ENCODE measurements around the gene ZBTB33. TPM values are rescaled to one million over a fixed set of nuclear protein-coding genes. Genes with fewer than 3 reads are reported as not detected.

The ZBTB33 gene
- total and polyA plus RNA-seq, 2 of the 13 experiments (the other 11 are each of a cell fraction or from before 2014, with no cell fraction given) = 6.5 to 20.2 TPM

DNA sequence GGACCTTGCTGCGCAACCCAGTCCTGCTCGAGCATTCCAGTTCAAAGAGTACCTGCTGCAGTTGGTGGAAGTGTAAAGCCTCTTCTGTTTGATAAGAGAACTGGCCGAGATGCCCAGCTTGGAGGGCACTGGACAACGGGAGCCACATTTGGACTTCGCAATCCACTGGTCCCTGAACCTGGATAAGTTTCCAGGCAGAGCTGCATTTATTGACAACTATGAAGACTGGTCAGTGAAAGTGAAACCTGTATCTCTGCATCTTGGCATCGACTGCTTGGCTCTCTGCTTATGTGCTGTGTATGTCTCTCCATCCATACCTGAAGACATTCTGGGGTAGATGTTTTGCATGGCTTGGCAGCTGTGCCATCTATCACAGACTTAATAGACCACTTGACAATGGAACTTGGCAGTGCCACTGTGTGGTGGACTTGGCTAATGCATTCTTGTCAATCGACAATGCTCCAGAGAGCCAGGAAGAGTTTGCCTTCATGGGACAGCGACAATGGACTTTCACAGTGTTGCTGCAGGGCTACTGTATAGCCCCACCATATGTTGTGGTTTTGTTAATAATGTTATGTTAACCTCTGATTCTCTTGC lies 43.5 kb upstream of the ZBTB33 start (continued):
- TF ChIP-seq, protein P1, sequence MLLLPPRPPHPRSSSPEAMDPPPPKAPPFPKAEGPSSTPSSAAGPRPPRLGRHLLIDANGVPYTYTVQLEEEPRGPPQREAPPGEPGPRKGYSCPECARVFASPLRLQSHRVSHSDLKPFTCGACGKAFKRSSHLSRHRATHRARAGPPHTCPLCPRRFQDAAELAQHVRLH (CRISPR knock-in tag; IDR thresholded peaks at IDR 0.05; ENCODE audit: borderline replicate concordance, low read depth) = no peak
- TF ChIP-seq ZNF639 (CRISPR knock-in tag; conservative IDR thresholded peaks at IDR 0.05) (no peak), ZFAT (CRISPR knock-in tag; conservative IDR thresholded peaks at IDR 0.05) (no peak), STAG1 (CRISPR knock-in tag; IDR thresholded peaks at IDR 0.05) (no peak), NR2F6 (IDR thresholded peaks at IDR 0.05) (no peak), NR2F6 (CRISPR knock-in tag; IDR thresholded peaks at IDR 0.05) (no peak), ZNF136 (CRISPR knock-in tag; IDR thresholded peaks at IDR 0.05; ENCODE audit: low read depth) (no peak)

- Histone ChIP-seq H3K9me3 (ENCODE audit: low read length) (no peaks in the 10 kb centered on the region), H3K79me2 (ENCODE audit: insufficient read depth, low read length) (no peaks in the 10 kb centered on the region), H3K4me3 (replicated peaks in 1 of 3; ENCODE audit: insufficient read depth in 1 of 3, low read depth in 2 of 3, low read length in 3 of 3) (no peak overlapping the region), H3K9ac (ENCODE audit: insufficient read depth, low read depth, low read length) (no peak overlapping the region), H3K27ac (ENCODE audit: extremely low read length, insufficient read depth, low read length) (no peak overlapping the region), H2AFZ (ENCODE audit: low read length) (no peak overlapping the region), H3K27me3 (ENCODE audit: control insufficient read depth in 1 of 2, insufficient read depth in 2 of 2, low read length in 2 of 2) (no peaks in the 10 kb centered on the region), H3K4me1 (ENCODE audit: insufficient read depth, low read length) (peaks cover 11% of the 10 kb centered on the region), H3K36me3 (replicated peaks in 1 of 2; ENCODE audit: control insufficient read depth in 1 of 2, insufficient read depth in 2 of 2, low read length in 2 of 2) (no peaks in the 10 kb centered on the region), H3K4me2 (ENCODE audit: low read depth, low read length) (no peak overlapping the region), H4K20me1 (ENCODE audit: insufficient read depth, low read length) (0 out of 2 replicates have a peak, but pooled peaks cover 2% of the 10 kb centered on the region)
- TF ChIP-seq, protein P2, sequence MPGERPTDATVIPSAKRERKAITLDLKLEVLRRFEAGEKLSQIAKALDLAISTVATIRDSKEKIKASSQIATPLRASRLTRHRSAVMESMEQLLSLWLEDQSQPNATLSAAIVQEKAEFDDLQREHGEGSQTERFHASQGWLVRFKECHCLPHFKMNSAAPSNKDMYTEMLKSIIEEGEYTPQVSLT (CRISPR knock-in tag; IDR thresholded peaks at IDR 0.05; ENCODE audit: borderline replicate concordance, low read depth) = no peak
- TF ChIP-seq, protein P3, sequence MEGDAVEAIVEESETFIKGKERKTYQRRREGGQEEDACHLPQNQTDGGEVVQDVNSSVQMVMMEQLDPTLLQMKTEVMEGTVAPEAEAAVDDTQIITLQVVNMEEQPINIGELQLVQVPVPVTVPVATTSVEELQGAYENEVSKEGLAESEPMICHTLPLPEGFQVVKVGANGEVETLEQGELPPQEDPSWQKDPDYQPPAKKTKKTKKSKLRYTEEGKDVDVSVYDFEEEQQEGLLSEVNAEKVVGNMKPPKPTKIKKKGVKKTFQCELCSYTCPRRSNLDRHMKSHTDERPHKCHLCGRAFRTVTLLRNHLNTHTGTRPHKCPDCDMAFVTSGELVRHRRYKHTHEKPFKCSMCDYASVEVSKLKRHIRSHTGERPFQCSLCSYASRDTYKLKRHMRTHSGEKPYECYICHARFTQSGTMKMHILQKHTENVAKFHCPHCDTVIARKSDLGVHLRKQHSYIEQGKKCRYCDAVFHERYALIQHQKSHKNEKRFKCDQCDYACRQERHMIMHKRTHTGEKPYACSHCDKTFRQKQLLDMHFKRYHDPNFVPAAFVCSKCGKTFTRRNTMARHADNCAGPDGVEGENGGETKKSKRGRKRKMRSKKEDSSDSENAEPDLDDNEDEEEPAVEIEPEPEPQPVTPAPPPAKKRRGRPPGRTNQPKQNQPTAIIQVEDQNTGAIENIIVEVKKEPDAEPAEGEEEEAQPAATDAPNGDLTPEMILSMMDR (CRISPR knock-in tag; IDR thresholded peaks at IDR 0.05) = peak; percentile 75
- TF ChIP-seq, protein P4, sequence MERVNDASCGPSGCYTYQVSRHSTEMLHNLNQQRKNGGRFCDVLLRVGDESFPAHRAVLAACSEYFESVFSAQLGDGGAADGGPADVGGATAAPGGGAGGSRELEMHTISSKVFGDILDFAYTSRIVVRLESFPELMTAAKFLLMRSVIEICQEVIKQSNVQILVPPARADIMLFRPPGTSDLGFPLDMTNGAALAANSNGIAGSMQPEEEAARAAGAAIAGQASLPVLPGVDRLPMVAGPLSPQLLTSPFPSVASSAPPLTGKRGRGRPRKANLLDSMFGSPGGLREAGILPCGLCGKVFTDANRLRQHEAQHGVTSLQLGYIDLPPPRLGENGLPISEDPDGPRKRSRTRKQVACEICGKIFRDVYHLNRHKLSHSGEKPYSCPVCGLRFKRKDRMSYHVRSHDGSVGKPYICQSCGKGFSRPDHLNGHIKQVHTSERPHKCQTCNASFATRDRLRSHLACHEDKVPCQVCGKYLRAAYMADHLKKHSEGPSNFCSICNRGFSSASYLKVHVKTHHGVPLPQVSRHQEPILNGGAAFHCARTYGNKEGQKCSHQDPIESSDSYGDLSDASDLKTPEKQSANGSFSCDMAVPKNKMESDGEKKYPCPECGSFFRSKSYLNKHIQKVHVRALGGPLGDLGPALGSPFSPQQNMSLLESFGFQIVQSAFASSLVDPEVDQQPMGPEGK (CRISPR knock-in tag; IDR thresholded peaks at IDR 0.05) = no peak
- TF ChIP-seq PPARG (CRISPR knock-in tag; conservative IDR thresholded peaks at IDR 0.05) (peak; percentile 52; the same call in 1 of the 2 replicates), SMC3 (IDR thresholded peaks at IDR 0.05; ENCODE audit: low read length) (0 out of 2 replicates have a peak, but pooled peaks have one; percentile 19), RXRA (CRISPR knock-in tag; IDR thresholded peaks at IDR 0.05) (no peak), STAG1 (CRISPR knock-in tag; IDR thresholded peaks at IDR 0.05) (peak; percentile 50), ZFY (CRISPR knock-in tag; IDR thresholded peaks at IDR 0.05) (no peak)
- 19% methylated on average over 6 of the region's 8 CpGs for WGBS (ENCODE audit: low lambda C conversion rate)
- peak; percentile 90 for ATAC-seq
- intact Hi-C loops (cut with micrococcal nuclease; ENCODE audit: unreplicated experiment) = no loop called here
- DNase-seq (ENCODE audit: low spot score) = peak; percentile 35
- POLR2A ChIA-PET = no interaction called here
- BruUV-seq (replicated peaks) = no TSS peak
- FAIRE-seq = peak; percentile 64
- CTCF ChIA-PET (ENCODE audit: low intra/inter-chr PET ratio, low total read pairs) = no interaction called here
- in situ Hi-C loops (cut with HindIII; ENCODE audit: extremely low pct_ligation_motif_present, low pct_unique_long_range_greater_than_20kb) = no loop called here
Observed at GRCh38 chrX:120213438-120214265, 37.0 kb upstream of the ZBTB33 start.

Data from HepG2 (cell line).